Peyer's patch (tissue), 4 donors: Measurements from ENCODE around the gene NDRG4.

Source experiments
- POLR2A ChIP-seq, 2 donors: fragments of 450-650 bp; IDR thresholded peaks; one replicate each; pipeline ENCODE4 v1.5.1; 2017; ENCODE audit warnings: antibody characterized with exemption in 2 of 2, mild to moderate bottlenecking in 2 of 2, moderate library complexity in 2 of 2
- TF ChIP-seq, protein P1 (sequence below), 6 experiments: fragments of 450-650 bp in 4 of 6; fragments of 200-600 bp in 2 of 6; sonication (generic) in 1 of 6; IDR thresholded peaks; one replicate each; pipeline ENCODE4 v1.5.1; 2017 to 2019; ENCODE audit warnings: antibody characterized with exemption in 6 of 6, mild to moderate bottlenecking in 3 of 6, moderate library complexity in 1 of 6

DNA sequence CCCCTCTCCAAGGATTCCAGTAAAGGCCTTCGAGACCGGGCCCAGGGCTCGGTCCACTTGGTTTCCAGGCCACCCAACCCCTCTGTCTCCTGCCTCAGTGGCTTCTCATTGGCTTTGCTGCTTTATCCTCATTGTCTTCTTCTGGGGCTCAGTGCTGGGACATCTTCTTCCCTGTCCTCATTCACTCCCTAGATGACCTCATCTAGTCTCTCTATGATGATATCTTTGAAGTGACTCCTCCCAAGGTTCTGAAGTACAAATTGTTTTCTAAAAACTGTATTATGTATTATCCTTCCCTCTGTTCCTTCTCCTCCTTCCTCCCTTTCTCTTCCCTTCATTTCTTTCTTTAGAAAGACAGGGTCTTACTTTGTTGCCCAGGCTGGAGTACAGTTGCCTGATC is 27.1 kb upstream of the NDRG4 start:
- TF ChIP-seq, protein P1, sequence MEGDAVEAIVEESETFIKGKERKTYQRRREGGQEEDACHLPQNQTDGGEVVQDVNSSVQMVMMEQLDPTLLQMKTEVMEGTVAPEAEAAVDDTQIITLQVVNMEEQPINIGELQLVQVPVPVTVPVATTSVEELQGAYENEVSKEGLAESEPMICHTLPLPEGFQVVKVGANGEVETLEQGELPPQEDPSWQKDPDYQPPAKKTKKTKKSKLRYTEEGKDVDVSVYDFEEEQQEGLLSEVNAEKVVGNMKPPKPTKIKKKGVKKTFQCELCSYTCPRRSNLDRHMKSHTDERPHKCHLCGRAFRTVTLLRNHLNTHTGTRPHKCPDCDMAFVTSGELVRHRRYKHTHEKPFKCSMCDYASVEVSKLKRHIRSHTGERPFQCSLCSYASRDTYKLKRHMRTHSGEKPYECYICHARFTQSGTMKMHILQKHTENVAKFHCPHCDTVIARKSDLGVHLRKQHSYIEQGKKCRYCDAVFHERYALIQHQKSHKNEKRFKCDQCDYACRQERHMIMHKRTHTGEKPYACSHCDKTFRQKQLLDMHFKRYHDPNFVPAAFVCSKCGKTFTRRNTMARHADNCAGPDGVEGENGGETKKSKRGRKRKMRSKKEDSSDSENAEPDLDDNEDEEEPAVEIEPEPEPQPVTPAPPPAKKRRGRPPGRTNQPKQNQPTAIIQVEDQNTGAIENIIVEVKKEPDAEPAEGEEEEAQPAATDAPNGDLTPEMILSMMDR (IDR thresholded peaks at IDR 0.05): no peak
- TF ChIP-seq POLR2A (IDR thresholded peaks at IDR 0.05): no peak
